Measurements from ENCODE around the gene LBHD2.

DNA sequence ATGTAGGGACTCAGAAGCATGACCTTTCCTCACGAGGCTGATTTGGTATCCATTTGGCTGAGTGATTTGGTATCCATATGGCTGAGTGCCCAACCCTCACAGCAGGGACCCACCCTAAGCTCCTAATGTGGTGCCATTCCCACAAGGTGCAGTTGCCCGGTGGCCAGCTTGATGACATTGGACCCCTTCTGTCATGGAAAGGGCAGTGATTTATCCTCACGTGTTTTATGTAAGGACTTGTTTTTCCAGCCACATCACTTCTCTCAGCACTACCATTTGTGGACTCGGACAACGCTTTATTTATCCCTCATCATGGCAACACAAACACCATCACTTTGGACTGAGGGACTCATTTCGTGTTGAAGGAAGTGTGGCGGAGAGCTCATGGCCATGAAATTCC is 18.1 kb upstream of the LBHD2 start:
- TF ChIP-seq EP300 (IDR thresholded peaks at IDR 0.05) (no peak), POLR2A (IDR thresholded peaks at IDR 0.05) (no peak), CTCF (IDR thresholded peaks at IDR 0.05) (no peak), POLR2AphosphoS5 (IDR thresholded peaks at IDR 0.05) (no peak)
